G401 (cell line): ENCODE results near the gene GPR108. TPM values are rescaled to one million over a fixed set of nuclear protein-coding genes. Genes with fewer than 3 reads are reported as not detected.

Experiments used
- DNase-seq: peaks from one replicate; pipeline ENCODE4 v3.0.0-alpha.2; 2015; ENCODE audit warnings: low spot score
- in situ Hi-C: cut with HindIII; loops from 2 replicates; pipeline ENCODE4 v1.10.0; 2016; ENCODE audit warnings: low sequenced_read_pairs, mixed read lengths
- total RNA-seq: library from RNA; depleted of rRNA; stranded (reverse); fragments of >200 nt; shearing (Covaris generic); gene quantifications from 2 replicates; pipeline ENCODE4 v1.2.3, GENCODE V29; 2014; rRNA removed

The GPR108 gene
- total RNA-seq, 1 experiment from 2014 or later: 34.7 TPM

DNA sequence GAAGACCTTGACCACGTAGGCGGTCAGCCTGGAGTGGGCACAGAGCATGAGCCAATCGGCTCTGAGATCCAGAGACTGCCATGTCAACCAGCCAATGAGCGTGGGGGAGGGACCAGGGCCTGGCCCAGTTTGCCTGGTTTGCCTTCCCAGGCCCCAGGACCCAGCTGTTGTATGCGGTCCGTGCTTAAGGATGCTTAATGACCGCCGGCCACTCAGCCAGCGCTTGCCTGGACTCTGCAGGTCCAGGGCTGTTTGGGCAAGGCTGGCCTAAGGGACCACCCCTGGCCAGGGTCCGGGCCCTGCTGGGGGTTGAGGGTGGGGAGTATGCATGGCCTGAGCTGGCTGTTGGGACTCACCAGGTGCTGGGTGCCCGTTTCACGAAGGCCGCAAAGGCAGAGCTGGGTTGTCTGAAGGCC lies 44.3 kb downstream of the GPR108 start:
- in situ Hi-C loops: no loop called here
- DNase-seq: no peak

DNA sequence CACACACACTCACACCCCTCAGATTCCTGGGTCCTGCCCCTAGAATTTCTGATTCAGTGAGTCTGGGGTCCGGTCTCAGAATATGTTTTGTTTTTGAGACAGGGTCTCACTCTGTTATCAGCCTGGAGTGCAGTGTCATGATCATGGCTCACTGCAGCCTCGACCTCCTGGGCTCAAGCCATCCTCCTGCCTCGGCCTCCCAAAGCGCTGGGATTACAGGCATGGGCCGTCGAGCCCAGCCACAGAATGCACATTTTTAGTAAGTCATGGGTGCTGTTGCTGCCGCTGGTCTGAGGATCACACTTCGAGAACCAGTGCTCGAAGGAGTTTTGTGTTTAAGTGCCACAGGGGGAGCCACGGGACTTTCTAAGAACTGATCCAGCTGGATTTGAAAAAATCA lies 45.4 kb downstream of the GPR108 start:
- DNase-seq: no peak
- in situ Hi-C loops: no loop called here

DNA sequence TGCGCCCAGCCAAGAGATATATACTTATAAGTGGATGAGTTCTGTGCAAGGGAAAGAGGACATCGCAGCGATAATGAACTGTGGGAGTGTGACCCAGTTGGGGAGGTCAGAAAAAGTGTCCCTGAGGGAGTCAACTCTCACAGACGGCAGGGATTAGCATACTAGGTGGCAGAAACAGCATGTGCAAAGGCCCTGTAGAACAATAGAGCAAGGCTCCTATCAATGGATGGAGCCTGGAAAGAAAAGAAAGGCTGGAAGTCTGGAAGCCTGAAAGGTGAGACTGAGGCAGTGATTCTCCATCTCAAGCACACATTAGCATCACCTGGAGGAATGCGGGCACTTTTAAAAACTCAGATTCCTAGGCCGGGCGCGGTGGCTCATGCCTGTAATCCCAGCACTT lies 46.0 kb downstream of the GPR108 start:
- no peak for DNase-seq
- in situ Hi-C loops: no loop called here

DNA sequence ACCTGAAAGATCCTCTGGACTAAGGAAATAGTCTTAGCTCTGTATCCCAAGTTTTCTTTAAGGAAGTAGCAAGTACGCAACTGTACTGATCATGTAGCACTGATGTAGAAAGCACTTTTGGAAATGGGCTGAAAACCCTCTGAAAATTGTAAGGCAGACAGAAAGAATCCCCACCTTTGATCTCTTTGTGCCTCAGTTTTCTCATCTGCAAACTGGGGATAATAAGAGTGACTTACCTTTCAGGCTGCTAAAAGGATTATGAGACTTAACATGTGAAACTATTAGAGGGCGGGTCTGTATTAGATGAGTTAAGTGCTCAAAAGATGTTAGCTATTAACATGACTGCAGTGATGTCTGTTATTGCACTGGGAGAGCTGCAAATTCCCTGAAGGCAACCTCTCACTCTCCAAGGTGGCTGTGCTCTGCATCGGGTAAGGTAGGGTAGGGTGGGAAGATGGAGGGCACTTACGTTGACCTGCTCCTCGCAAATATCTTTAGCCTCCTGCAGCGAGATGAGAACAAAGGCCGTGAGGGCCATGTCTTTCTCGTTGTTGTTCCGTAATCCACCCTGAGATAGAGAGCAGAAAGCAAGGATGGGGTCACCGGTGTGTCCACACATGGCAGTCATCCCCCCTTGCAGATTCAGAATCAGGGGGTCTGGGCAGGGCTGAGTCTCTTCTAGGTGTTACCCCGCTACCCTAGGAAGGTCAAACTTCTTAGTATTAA lies 47.1 kb downstream of the GPR108 start:
- in situ Hi-C loops: no loop called here

DNA sequence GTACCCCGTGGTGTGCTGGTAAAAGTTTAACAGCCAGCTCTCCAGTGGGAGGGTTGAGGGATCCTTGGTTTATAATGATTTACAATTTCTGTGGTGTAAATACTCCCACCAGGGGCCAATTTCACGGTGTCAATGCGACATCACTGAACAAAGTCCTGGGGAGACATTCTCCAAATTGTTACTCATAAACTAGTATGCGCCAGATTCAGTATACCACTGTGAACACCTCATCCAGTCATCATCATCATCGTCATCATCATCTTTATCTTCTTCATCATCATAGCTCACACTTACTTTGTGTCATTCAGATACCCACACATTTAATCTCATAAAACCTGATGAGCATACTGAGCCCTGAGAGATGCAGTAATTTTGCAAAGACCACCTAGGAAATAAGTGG lies 50.3 kb downstream of the GPR108 start:
- no peak for DNase-seq
- in situ Hi-C loops: no loop called here

More for the DNA sequence above, 47.1 kb downstream of the GPR108 start:
- no peak for DNase-seq

DNA sequence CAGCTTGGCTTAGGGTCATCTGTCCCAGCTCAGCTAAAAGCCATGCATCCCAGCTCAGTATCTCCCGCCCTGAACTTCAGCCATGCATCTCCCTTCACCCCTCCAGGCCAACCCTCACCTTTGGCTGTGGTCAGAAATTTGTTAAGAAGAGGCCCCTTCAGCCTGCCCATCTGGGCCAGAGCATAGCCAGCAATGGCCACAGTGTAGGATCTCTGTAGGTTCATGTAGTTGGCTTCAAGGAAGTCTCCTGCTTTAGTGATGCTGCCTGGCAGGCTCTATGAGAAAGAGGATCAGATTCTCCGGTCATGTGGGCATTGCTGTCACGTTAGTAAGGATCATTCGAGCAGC lies 50.8 kb downstream of the GPR108 start:
- in situ Hi-C loops: no loop called here
- DNase-seq: no peak

DNA sequence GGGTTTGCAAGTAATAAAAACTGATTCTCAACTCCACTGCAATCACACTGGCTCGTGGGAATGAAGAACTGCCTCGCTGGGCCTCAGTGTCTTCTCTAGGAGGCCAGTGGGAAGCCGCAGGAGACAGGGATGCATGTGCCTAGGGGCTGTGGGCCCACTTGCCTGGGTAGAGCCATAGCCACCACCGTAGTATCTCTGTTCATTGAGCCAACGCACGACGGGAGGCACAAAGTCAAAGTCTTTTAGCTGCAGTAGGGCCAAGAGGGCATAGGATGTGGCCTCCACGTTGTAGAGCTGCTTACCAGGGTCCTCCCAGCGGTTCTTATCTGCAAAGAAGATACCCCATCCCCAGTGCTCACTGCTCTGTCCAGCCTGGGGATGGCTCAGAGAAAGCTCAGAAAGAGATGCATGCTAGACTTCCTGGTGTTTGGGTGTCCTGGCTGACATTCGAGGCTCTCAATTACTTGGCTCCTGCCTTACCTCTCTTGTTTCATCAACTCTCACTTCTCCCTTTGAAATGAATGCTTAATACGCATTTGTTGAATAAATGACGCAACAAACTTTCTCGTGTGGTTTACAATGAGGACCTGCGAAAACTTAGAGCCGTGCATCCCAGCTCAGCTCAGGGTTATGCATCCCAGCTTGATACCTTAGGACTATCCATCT lies 51.3 kb downstream of the GPR108 start:
- in situ Hi-C loops: no loop called here
- no peak for DNase-seq

DNA sequence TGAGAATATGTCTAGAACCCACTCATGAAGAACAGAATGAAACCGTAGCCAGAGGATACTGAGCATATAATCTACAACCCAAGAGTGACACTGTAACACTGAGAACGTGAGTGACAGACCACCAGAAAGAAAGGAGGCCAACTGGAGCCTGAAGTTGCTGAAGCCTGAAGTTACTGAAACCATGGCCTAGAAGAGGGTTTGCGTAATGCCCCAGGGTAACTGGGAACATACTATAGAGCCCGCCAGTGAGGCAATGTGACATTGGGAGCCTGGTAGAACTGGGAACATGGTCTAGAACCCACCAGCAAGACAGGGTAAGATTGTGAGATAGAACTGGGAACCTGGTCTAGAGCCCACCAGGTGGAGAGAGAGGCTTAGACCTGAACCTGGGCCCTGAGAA lies 51.9 kb downstream of the GPR108 start:
- in situ Hi-C loops: no loop called here

DNA sequence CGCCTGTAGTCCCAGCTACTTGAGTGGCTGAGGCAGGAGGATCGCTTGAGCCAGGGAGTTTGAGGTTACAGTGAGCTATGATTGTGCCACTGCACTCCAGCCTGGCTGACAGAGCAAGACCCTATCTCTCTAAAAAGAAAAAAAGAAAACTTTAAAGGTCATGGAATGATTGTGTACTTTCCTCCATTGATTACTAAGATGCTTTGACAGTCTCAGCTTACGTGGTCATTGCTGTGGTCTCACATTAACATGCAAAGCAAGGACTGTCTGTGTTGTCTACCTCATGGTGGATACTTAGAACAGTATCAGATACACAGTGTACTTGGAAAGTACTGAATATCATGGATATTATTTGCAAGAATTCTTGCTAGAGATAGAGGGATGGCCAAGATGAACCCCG lies 53.4 kb downstream of the GPR108 start:
- in situ Hi-C loops: no loop called here
- DNase-seq: no peak

More for the DNA sequence above, 51.9 kb downstream of the GPR108 start:
- no peak for DNase-seq

DNA sequence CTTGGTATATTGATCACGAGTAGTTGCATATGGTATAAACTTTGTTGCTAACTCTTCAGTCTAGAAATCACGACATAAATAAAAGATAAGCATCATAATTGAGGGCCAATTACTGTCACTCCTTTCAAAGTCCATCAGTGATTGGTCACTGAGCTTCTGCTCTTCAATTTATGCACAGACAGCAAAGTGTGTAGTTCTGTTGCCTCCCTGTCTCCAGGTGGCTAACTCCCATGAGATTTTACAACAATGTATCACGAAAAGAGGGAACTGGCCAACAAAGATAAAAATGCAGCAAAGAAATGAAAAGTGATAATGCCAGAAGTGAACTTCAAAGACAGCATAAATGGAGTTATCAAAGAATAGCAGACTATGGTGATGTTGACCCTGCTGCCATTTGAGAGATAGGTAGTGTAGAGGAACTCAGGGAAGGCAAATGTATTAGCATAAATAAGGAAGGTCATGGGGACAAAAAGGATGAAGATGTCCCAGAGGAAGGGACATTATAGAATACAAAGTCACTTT lies 54.7 kb downstream of the GPR108 start:
- DNase-seq: no peak
- in situ Hi-C loops: no loop called here

DNA sequence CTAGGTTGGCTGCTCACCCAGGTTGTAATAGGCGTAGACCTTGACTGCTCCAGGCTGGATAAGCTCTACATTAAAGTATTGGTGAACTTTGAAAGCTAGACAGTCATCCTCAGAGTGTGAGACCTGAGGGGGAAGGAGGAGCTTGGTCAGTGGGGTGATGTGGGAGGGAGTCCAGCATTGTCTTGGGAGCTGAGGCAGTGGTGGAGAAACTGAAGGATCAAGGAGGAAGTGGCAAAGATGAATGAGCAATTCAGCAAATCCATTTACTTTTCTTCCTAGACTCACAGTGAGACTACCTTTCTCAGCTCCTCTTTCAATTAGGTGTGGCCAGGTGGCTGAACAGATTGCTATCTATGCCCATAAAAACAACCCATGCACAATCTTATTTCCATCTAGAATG lies 57.2 kb downstream of the GPR108 start:
- in situ Hi-C loops: no loop called here
- no peak for DNase-seq

Other genes starting within 250 kb of the GPR108 start
- gene TUBB4A, start 235.3 kb downstream of the GPR108 start, total RNA-seq: 2.1 and 3.3 TPM in 2 replicates
- gene TNFSF9, start 206.6 kb downstream of the GPR108 start, total RNA-seq: 39.0 and 60.2 TPM in 2 replicates
- 131 and 143 TPM in 2 replicates for gene CD70, start 146.4 kb downstream of the GPR108 start, total RNA-seq
- not detected in 2 replicates for gene TNFSF14, start 67.4 kb downstream of the GPR108 start, total RNA-seq
- gene C3, start 16.9 kb downstream of the GPR108 start, total RNA-seq: 2.1 and 2.3 TPM in 2 replicates
- gene TRIP10, start 2.1 kb upstream of the GPR108 start, total RNA-seq: 74.8 and 108 TPM in 2 replicates
- 12.2 and 16.1 TPM in 2 replicates for gene SH2D3A, start 29.9 kb upstream of the GPR108 start, total RNA-seq
- gene VAV1, start 35.1 kb upstream of the GPR108 start, total RNA-seq: not detected in 2 replicates
- gene ADGRE1, start 150.0 kb upstream of the GPR108 start, total RNA-seq: not detected in 2 replicates